Mucosa of descending colon (tissue), 3 donors: ENCODE measurements around the gene PTPRN2. TPM values are rescaled to one million over a fixed set of nuclear protein-coding genes. Genes with fewer than 3 reads are reported as not detected.

Source experiments
- ATAC-seq: fragments of 200-7000 bp; cut with Tn5 transposase; one replicate; pipeline ENCODE4 v1.9.1; 2020; ENCODE audit warnings: mild to moderate bottlenecking, moderate library complexity
- DNase-seq, 3 donors: peaks; one replicate each; pipeline ENCODE4 v3.0.0-alpha.2; 2020
- H3K36me3 ChIP-seq: fragments of 200-600 bp; one replicate; pipeline ENCODE4 v1.8.0; 2021; ENCODE audit warnings: low read depth, mild to moderate bottlenecking
- H3K4me1 ChIP-seq: fragments of 200-600 bp; one replicate; pipeline ENCODE4 v1.8.0; 2021; ENCODE audit warnings: low read depth, mild to moderate bottlenecking
- H3K4me3 ChIP-seq: fragments of 200-600 bp; one replicate; pipeline ENCODE4 v1.8.0; 2021; ENCODE audit warnings: mild to moderate bottlenecking
- H3K9me3 ChIP-seq: fragments of 200-600 bp; one replicate; pipeline ENCODE4 v1.8.0; 2021; ENCODE audit warnings: mild to moderate bottlenecking
- CTCF ChIP-seq: fragments of 200-600 bp; IDR thresholded peaks from one replicate; pipeline ENCODE4 v1.8.0; 2022; ENCODE audit warnings: antibody characterized with exemption, mild to moderate bottlenecking
- intact Hi-C, 2 donors: fragments of 100-400 bp; cut with DNase I in 1 of 2; cut with micrococcal nuclease in 1 of 2; formaldehyde crosslinking; loops; one replicate each; pipeline versions ENCODE4 v1.11.0 to v1.11.1; 2022; cut with DNase I, micrococcal nuclease
- total RNA-seq, 3 donors: library from RNA; stranded (reverse); fragmentation: NEBNext Ultra II Directional in 2 of 3; extraction: Animal tissue kit (Norgen Biotek cat#: 25700) in 2 of 3; gene quantifications; one replicate each; pipeline versions ENCODE4 v1.2.1 to v1.2.4, GENCODE V29; 2021 to 2023
- donor health status: DM: no; HTN: no; CAD: no; lungs with moderate emphysema.
- donor health status: DM: no; HTN: no; CAD: no.
- donor health status: DM: no; HTN: yes; CAD: no.

PTPRN2 gene
- total RNA-seq, 3 donors from 2014 or later = 12.5 to 28.0 (median 26.2) TPM

GRCh38 chr7:158475036-158475678, 112.5 kb downstream of the PTPRN2 start:
- no peaks in the 10 kb centered on the region for H3K9me3 ChIP-seq
- ATAC-seq = no peak
- no peaks in the 10 kb centered on the region for H3K36me3 ChIP-seq
- no peak for TF ChIP-seq CTCF
- no peak overlapping the region for H3K4me3 ChIP-seq
- DNase-seq = no peak
- intact Hi-C loops = no loop called here
- H3K4me1 ChIP-seq = no peaks in the 10 kb centered on the region

- no peak for TF ChIP-seq CTCF
- ATAC-seq (no peak), DNase-seq (no peak)
These were observed 113.1 kb downstream of the PTPRN2 start for GRCh38 chr7:158474488-158474887.

GRCh38 chr7:158473946-158474345, 113.7 kb downstream of the PTPRN2 start:
- intact Hi-C loops = no loop called here
- TF ChIP-seq CTCF = no peak
- Histone ChIP-seq H3K4me1 (no peaks in the 10 kb centered on the region), H3K4me3 (no peak overlapping the region), H3K36me3 (no peaks in the 10 kb centered on the region), H3K9me3 (no peaks in the 10 kb centered on the region)
- DNase-seq (no peak), ATAC-seq (no peak)

More at GRCh38 chr7:158474488-158474887, 113.1 kb downstream of the PTPRN2 start:
- H3K4me1 ChIP-seq = no peaks in the 10 kb centered on the region
- H3K4me3 ChIP-seq = no peak overlapping the region
- no peaks in the 10 kb centered on the region for H3K9me3 ChIP-seq
- no peaks in the 10 kb centered on the region for H3K36me3 ChIP-seq
- intact Hi-C loops = no loop called here

DNA sequence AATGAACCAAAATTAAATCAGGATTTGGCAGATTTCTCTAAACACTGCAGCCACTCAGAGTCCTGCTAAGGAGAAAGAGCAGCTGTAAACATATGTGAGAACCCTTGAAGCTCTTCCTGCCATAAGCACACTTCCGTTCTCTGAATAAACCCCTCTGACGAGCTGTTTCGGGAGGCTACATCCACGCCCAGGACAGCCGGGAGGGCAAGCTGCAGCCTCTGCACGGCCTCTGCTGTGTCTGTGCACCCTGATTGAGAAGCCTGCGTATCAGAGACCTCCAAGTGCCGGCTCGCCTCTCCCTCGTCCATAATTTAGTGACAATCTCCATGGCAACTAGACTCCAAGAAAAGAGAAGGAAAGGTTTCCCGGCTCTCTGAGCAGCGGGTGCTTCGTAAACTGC, 114.4 kb downstream of the PTPRN2 start:
- DNase-seq (peak in 1 of 3 donors; percentile 10), ATAC-seq (peak; percentile 23)
- no peaks in the 10 kb centered on the region for H3K9me3 ChIP-seq
- no peak for TF ChIP-seq CTCF
- H3K36me3 ChIP-seq = no peaks in the 10 kb centered on the region
- no peaks in the 10 kb centered on the region for H3K4me1 ChIP-seq
- intact Hi-C loops = no loop called here
- H3K4me3 ChIP-seq = no peak overlapping the region

DNA sequence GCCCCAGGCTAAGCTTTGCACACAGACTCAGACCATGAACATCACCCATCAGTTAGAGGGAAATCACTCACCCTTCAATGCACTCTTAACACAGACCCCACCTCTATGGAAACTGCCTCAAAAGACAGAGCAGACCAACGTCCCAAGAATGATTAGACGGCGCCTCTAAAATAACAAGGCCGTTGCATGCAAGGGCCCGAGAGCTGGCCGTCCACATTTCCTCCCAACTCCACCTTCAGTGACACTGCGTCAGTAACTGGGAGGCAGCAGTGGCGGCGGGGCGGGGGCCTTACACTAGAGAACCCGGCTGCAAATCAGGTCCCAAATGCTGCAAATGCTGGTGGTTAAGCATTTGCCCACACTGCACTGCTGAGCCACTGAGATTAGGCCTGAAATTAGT, 115.0 kb downstream of the PTPRN2 start:
- Histone ChIP-seq H3K4me3 (no peak overlapping the region), H3K4me1 (no peaks in the 10 kb centered on the region), H3K9me3 (no peaks in the 10 kb centered on the region), H3K36me3 (no peaks in the 10 kb centered on the region)
- intact Hi-C loops = no loop called here
- DNase-seq (no peak), ATAC-seq (no peak)
- no peak for TF ChIP-seq CTCF

DNA sequence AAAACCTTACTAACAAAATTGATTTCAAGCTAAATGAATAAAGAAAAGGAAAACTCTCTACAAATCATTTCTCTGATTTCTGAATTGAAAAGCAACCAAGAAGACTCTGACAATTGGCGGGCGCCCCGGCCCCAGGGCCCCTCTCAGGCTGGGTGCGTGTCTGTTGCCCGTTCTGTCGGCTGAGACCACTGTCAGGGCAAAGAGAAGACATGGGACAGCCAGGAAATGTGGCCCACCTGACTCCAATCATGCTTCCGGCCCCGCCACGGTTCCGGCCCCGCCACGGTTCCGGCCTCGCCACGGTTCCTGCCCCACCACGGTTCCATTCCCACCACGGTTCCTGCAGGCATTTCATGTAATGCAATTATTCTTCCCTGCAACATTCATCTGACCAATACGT, 115.9 kb downstream of the PTPRN2 start:
- Histone ChIP-seq H3K4me3 (no peak overlapping the region), H3K4me1 (no peaks in the 10 kb centered on the region), H3K36me3 (no peaks in the 10 kb centered on the region), H3K9me3 (no peaks in the 10 kb centered on the region)
- TF ChIP-seq CTCF = no peak
- DNase-seq (no peak), ATAC-seq (no peak)
- intact Hi-C loops = no loop called here
